Measurements from ENCODE around the gene COQ8A.

Gene COQ8A

DNA sequence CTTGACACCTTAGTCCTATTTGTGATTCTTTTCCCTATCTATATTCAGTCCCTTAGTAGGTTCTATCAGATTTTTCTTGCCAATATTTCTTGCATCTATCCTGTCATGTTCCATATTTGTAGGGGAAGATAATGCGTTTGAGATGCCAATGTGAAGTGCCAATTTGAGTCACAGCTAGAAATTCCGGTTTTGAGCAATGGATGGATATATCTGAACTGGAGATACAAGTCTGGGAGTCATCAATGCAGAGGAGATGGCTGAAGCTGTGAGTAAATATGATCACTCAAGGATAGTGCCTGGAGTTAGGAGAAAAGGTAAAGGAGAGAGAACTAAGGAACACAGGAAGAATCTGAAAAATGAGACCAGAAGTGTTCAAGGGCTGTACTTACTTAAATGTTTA is 93.8 kb downstream of the COQ8A start:
- DNase-seq = no peak

DNA sequence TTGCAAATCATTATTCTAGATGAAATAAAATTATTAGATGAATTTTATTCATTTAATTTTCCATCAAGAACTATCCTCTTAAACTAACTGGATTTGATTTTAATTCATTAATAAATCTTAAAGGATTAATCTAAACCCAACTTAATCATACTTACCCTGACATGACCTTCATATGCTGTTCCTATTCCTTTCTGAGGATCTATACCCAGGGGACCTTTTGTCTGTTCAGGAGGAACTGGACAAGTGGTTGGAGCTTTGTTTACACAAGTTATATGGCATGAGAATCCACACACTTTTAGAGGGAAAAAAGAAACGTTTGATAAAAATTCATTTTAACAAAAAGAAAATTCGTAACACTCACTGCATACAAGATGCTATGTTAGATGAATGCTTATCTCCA is 95.2 kb downstream of the COQ8A start:
- DNase-seq = no peak

DNA sequence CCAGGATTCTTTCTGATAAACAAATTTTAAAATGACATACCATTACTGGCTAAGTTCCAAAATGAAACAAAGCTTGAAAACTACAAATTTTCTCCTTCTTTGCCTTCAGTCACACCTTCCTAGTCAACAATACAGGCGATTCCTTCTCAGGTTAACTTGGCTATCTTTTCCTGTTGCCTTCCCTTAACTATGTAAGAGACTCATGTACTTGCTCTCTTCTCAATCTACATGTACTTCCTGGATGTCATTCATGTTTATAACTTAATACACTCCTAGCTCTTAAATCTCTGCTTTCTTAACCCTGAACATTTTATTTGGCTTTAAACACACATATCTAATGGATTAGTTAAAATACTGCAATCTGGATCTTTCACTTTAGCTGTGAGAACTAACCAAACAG is 97.0 kb downstream of the COQ8A start:
- DNase-seq = no peak

Data from CD4-positive, alpha-beta T cell treated with Interleukin-15 for 1 hour (primary cell).